ENCODE data around the gene ATG10. TPM values are rescaled to one million over a fixed set of nuclear protein-coding genes. Genes with fewer than 3 reads are reported as not detected.

Gene ATG10
- polyA plus RNA-seq, 1 of the 3 experiments (the other 2 are of a cell fraction): 3.2 TPM

GRCh38 chr5:82152978-82153481 is 181.2 kb downstream of the ATG10 start:
- no peaks in the 10 kb centered on the region for H3K36me3 ChIP-seq (replicated peaks in 1 of 2; ENCODE audit: control insufficient read depth in 1 of 2, insufficient read depth in 2 of 2, low read length in 1 of 2)
- H2AFZ ChIP-seq (ENCODE audit: low read depth): no peak overlapping the region
- no peak overlapping the region for H3K9ac ChIP-seq
- H3K27me3 ChIP-seq (ENCODE audit: insufficient read depth): no peaks in the 10 kb centered on the region
- H3K4me1 ChIP-seq (ENCODE audit: control insufficient read depth in 1 of 2, insufficient read depth in 2 of 2, low read depth in 1 of 2, low read length in 1 of 2): peaks cover 0 to 24% of the 10 kb centered on the region in 2 experiments; a peak in 3 of 4 replicates
- H3K9me2 ChIP-seq: no peaks in the 10 kb centered on the region
- H3K4me2 ChIP-seq: no peak overlapping the region
- H3K79me2 ChIP-seq (ENCODE audit: insufficient read depth): no peaks in the 10 kb centered on the region
- 95% methylated on average over 4 of the region's 4 CpGs for WGBS (ENCODE audit: low lambda C conversion rate)
- TF ChIP-seq NFIC (IDR thresholded peaks at IDR 0.05; ENCODE audit: borderline replicate concordance) (no peak), FOXJ3 (CRISPR knock-in tag; IDR thresholded peaks at IDR 0.05) (no peak), CTCF (IDR thresholded peaks at IDR 0.05) (no peak), EZH2phosphoT487 (IDR thresholded peaks at IDR 0.05; ENCODE audit: borderline replicate concordance, low read depth) (no peak), ZBTB33 (IDR thresholded peaks at IDR 0.05; ENCODE audit: borderline replicate concordance, low read depth) (no peak), SMC3 (IDR thresholded peaks at IDR 0.05; ENCODE audit: low read depth, low read length) (no peak), GABPA (IDR thresholded peaks at IDR 0.05; ENCODE audit: low read depth) (no peak), GATA2 (CRISPR knock-in tag; IDR thresholded peaks at IDR 0.05) (no peak), RCOR1 (IDR thresholded peaks at IDR 0.05; ENCODE audit: low read length) (no peak), FOSL2 (IDR thresholded peaks at IDR 0.05; ENCODE audit: borderline replicate concordance, low read depth) (no peak), NRF1 (IDR thresholded peaks at IDR 0.05; ENCODE audit: low read depth, low read length) (no peak)
- POLR2A ChIA-PET: no interaction called here
- CTCF ChIA-PET: interaction anchor here (0.6 to 1.4 kb wide), 3 partner anchors 13 to 646 kb away, joined by 3 to 6 read pairs (median 3); partner anchors contain the start of gene SSBP2
- no peaks in the 10 kb centered on the region for H4K20me1 ChIP-seq (ENCODE audit: insufficient read depth)
- H3K9me3 ChIP-seq: no peaks in the 10 kb centered on the region
- no peaks in the 10 kb centered on the region for H3F3A ChIP-seq (replicated peaks; ENCODE audit: insufficient read depth)
- H3K4me3 ChIP-seq (ENCODE audit: low read depth in 2 of 2, low read length in 1 of 2): no peak overlapping the region
- H3K27ac ChIP-seq (ENCODE audit: low read depth in 2 of 2, low read length in 1 of 2): peak overlapping the region in 1 of 2 experiments; percentile 65; a peak in 2 of 4 replicates
- no peak for DNase-seq

GRCh38 chr5:82154776-82155175 is 183.0 kb downstream of the ATG10 start:
- H3K9ac ChIP-seq: no peak overlapping the region
- peaks cover 0 to 21% of the 10 kb centered on the region in 2 experiments; a peak in 3 of 4 replicates for H3K4me1 ChIP-seq (ENCODE audit: control insufficient read depth in 1 of 2, insufficient read depth in 2 of 2, low read depth in 1 of 2, low read length in 1 of 2)
- H2AFZ ChIP-seq (ENCODE audit: low read depth): no peak overlapping the region
- no peak overlapping the region for H3K27ac ChIP-seq (ENCODE audit: low read depth in 2 of 2, low read length in 1 of 2)
- no peaks in the 10 kb centered on the region for H3K36me3 ChIP-seq (replicated peaks in 1 of 2; ENCODE audit: control insufficient read depth in 1 of 2, insufficient read depth in 2 of 2, low read length in 1 of 2)
- H3K9me2 ChIP-seq: no peaks in the 10 kb centered on the region
- 100% methylated on average over 1 of the region's 1 CpG for WGBS (ENCODE audit: low lambda C conversion rate)
- no peaks in the 10 kb centered on the region for H3F3A ChIP-seq (replicated peaks; ENCODE audit: insufficient read depth)
- H3K79me2 ChIP-seq (ENCODE audit: insufficient read depth): no peaks in the 10 kb centered on the region
- DNase-seq: no peak
- no peaks in the 10 kb centered on the region for H3K27me3 ChIP-seq (ENCODE audit: insufficient read depth)
- POLR2A ChIA-PET: no interaction called here
- no peak overlapping the region for H3K4me2 ChIP-seq
- H3K9me3 ChIP-seq: no peaks in the 10 kb centered on the region
- no peaks in the 10 kb centered on the region for H4K20me1 ChIP-seq (ENCODE audit: insufficient read depth)
- H3K4me3 ChIP-seq (ENCODE audit: low read depth in 2 of 2, low read length in 1 of 2): no peak overlapping the region
- CTCF ChIA-PET: no interaction called here
- TF ChIP-seq NRF1 (IDR thresholded peaks at IDR 0.05; ENCODE audit: low read depth, low read length) (no peak), GATA2 (CRISPR knock-in tag; IDR thresholded peaks at IDR 0.05) (no peak), CTCF (IDR thresholded peaks at IDR 0.05) (no peak), MAX (IDR thresholded peaks at IDR 0.05; ENCODE audit: low read depth) (no peak), EZH2phosphoT487 (IDR thresholded peaks at IDR 0.05; ENCODE audit: borderline replicate concordance, low read depth) (no peak), FOXJ3 (CRISPR knock-in tag; IDR thresholded peaks at IDR 0.05) (no peak), USF1 (IDR thresholded peaks at IDR 0.05; ENCODE audit: borderline replicate concordance, low read depth) (no peak), RAD21 (IDR thresholded peaks at IDR 0.05; ENCODE audit: low read length) (no peak), NFIC (IDR thresholded peaks at IDR 0.05; ENCODE audit: borderline replicate concordance) (no peak), USF2 (IDR thresholded peaks at IDR 0.05; ENCODE audit: borderline replicate concordance, low read depth, low read length) (no peak)
